Gastroesophageal sphincter (tissue), 3 donors: ENCODE data around the gene RNASEH2A.
A peak's percentile ranks its signal among the peaks of the same experiment; 100 is the strongest.

Source experiments
- CTCF ChIP-seq, 4 experiments: fragments of 200-600 bp in 2 of 4; fragments of 450-650 bp in 2 of 4; sonication (generic) in 1 of 4; IDR thresholded peaks; one replicate each; pipeline ENCODE4 v1.5.1; 2017 to 2019; ENCODE audit warnings: antibody characterized with exemption in 4 of 4, mild to moderate bottlenecking in 2 of 4, moderate library complexity in 2 of 4
- EP300 ChIP-seq: sonication (generic); formaldehyde crosslinking; IDR thresholded peaks from one replicate; pipeline ENCODE4 v1.6.1; 2017; ENCODE audit warnings: antibody characterized with exemption, mild to moderate bottlenecking
- POLR2A ChIP-seq, 2 donors: fragments of 450-650 bp; IDR thresholded peaks; one replicate each; pipeline ENCODE4 v1.6.1; 2017; ENCODE audit warnings: antibody characterized with exemption in 2 of 2, mild to moderate bottlenecking in 2 of 2, moderate library complexity in 1 of 2
- POLR2AphosphoS5 ChIP-seq: sonication (generic); formaldehyde crosslinking; IDR thresholded peaks from one replicate; pipeline ENCODE4 v1.6.1; 2017; ENCODE audit warnings: antibody characterized with exemption

DNA sequence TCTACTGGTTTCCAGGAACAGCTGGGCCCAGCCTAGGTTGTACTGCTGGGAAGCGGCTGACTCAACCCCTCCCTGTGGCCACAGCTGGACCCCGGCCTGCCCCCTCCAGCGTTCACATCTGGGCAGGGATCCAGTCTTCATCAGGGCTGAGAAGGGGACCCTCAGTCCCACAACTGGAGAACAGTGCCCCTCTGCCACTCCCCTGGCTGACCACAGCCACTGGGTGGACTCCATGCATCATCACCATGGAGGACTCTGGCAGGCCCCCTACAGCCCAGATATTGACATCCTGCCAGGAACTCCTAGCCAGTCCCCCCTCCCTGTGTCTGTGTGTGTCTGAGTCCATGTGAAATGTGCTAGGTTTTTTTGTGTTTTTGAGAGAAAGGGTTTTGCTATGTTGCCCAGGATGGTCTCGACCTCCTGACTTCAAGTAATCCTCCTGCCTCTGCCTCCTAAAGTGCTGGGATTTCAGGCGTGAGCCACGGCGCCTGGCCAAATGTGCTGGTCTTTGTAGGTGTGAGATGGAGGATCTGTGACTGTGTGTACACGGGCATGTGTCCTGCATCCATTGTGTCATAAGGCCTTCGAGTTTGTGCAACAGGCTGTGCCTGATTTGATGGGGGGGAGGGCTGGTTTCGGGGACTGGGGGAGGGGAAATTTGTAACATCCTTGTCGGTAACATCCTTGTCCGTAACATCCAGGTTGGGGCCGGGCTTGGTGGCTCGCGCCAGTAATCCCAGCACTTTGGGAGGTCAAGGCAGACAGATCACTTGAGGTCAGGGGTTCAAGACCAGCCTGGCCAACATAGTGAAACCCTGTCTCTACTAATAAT is 27.0 kb upstream of the RNASEH2A start:
- TF ChIP-seq CTCF (IDR thresholded peaks at IDR 0.05) (no peak), POLR2AphosphoS5 (peak; percentile 75), EP300 (no peak), POLR2A (IDR thresholded peaks at IDR 0.05) (no peak)
